Adrenal gland (tissue), 5 donors: Measurements from ENCODE around the gene PRADC1.

Source experiments
- POLR2A ChIP-seq, 2 donors: fragments of 450-650 bp; IDR thresholded peaks; one replicate each; pipeline ENCODE4 v1.6.1; 2017; ENCODE audit warnings: antibody characterized with exemption in 2 of 2, mild to moderate bottlenecking in 2 of 2, moderate library complexity in 1 of 2
- TF ChIP-seq, protein P1 (sequence below), 6 experiments: fragments of 450-650 bp in 4 of 6; fragments of 200-600 bp in 2 of 6; sonication (generic) in 1 of 6; IDR thresholded peaks; 1 replicate in 5 of 6; 2 replicates in 1 of 6; pipeline versions ENCODE4 v1.5.1 to v1.8.0; 2016 to 2021; ENCODE audit warnings: antibody characterized with exemption in 6 of 6, mild to moderate bottlenecking in 2 of 6, moderate library complexity in 1 of 6
- donor health status: DM: no; HTN: no; CAD: no.

- TF ChIP-seq, protein P1, sequence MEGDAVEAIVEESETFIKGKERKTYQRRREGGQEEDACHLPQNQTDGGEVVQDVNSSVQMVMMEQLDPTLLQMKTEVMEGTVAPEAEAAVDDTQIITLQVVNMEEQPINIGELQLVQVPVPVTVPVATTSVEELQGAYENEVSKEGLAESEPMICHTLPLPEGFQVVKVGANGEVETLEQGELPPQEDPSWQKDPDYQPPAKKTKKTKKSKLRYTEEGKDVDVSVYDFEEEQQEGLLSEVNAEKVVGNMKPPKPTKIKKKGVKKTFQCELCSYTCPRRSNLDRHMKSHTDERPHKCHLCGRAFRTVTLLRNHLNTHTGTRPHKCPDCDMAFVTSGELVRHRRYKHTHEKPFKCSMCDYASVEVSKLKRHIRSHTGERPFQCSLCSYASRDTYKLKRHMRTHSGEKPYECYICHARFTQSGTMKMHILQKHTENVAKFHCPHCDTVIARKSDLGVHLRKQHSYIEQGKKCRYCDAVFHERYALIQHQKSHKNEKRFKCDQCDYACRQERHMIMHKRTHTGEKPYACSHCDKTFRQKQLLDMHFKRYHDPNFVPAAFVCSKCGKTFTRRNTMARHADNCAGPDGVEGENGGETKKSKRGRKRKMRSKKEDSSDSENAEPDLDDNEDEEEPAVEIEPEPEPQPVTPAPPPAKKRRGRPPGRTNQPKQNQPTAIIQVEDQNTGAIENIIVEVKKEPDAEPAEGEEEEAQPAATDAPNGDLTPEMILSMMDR (IDR thresholded peaks at IDR 0.05): no peak
- no peak for TF ChIP-seq POLR2A (IDR thresholded peaks at IDR 0.05)
Measured at GRCh38 chr2:73238976-73239375, 5.9 kb upstream of the PRADC1 start.
